ENCODE measurements around the gene SUSD5. TPM values are rescaled to one million over a fixed set of nuclear protein-coding genes. Genes with fewer than 3 reads are reported as not detected.

The SUSD5 gene
- total RNA-seq, 1 experiment from 2014 or later = 16.3 TPM

DNA sequence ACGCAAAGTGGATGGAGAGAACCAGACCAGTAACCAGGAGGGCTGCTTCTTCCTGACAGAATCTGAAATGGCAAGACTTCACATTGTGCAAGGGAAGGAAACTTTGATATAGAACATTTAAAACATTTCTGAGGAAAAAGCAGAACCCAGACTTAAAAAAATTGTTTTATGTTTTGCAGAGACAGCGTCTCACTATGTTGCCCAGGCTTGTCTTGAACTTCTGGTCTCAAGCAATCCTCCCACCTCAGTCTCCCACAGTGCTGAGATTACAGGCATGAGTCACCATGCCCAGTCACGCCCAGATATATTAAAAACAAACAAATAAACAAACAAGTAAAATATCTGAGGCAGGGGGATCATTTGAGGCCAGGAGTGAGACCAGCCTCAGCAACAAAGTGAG lies 58.6 kb downstream of the SUSD5 start:
- TF ChIP-seq SIN3A (IDR thresholded peaks at IDR 0.05; ENCODE audit: borderline replicate concordance, insufficient read depth, low read depth, low read length) (no peak), REST (IDR thresholded peaks at IDR 0.05; ENCODE audit: insufficient read depth in 1 of 2, low read depth in 2 of 2, low read length in 1 of 2) (no peak), CTCF (IDR thresholded peaks at IDR 0.05) (no peak), TCF7L2 (IDR thresholded peaks at IDR 0.05; ENCODE audit: low read depth, low read length) (no peak), POLR2AphosphoS5 (IDR thresholded peaks at IDR 0.05; ENCODE audit: low read depth, low read length) (no peak)
- Histone ChIP-seq H3K27me3 (ENCODE audit: control insufficient read depth, insufficient read depth, low read length) (no peaks in the 10 kb centered on the region), H3K27ac (ENCODE audit: low read length) (no peak overlapping the region), H3K4me1 (ENCODE audit: control insufficient read depth, insufficient read depth, low read length) (no peaks in the 10 kb centered on the region), H3K36me3 (ENCODE audit: control insufficient read depth, insufficient read depth, low read length) (no peaks in the 10 kb centered on the region), H3K9me3 (ENCODE audit: control insufficient read depth, insufficient read depth, low read depth, low read length) (no peaks in the 10 kb centered on the region), H3K4me3 (ENCODE audit: low read depth in 2 of 2, low read length in 2 of 2) (no peak overlapping the region)
- POLR2A ChIA-PET = no interaction called here
- no peak for DNase-seq (ENCODE audit: low read depth, low spot score)
- CTCF ChIA-PET = no interaction called here
- intact Hi-C loops (cut with micrococcal nuclease; ENCODE audit: unreplicated experiment) = no loop called here
- no TSS peak for BruUV-seq (replicated peaks)
- ATAC-seq = no peak
- in situ Hi-C loops (cut with HindIII; ENCODE audit: low pct_unique_long_range_greater_than_20kb, low sequenced_read_pairs) = no loop called here

GRCh38 chr3:33159234-33159633 lies 59.4 kb downstream of the SUSD5 start:
- CTCF ChIA-PET = no interaction called here

More at GRCh38 chr3:33159234-33159633, 59.4 kb downstream of the SUSD5 start:
- no peak overlapping the region for H3K4me3 ChIP-seq (ENCODE audit: low read depth in 2 of 2, low read length in 2 of 2)
- no peak overlapping the region for H3K27ac ChIP-seq (ENCODE audit: low read length)
- POLR2A ChIA-PET = interaction anchor here (0.6 kb wide), 1 partner anchor 211 kb away, joined by 7 read pairs; no protein-coding TSS in a partner anchor
- H3K9me3 ChIP-seq (ENCODE audit: control insufficient read depth, insufficient read depth, low read depth, low read length) = no peaks in the 10 kb centered on the region
- intact Hi-C loops (cut with micrococcal nuclease; ENCODE audit: unreplicated experiment) (no loop called here), in situ Hi-C loops (cut with HindIII; ENCODE audit: low pct_unique_long_range_greater_than_20kb, low sequenced_read_pairs) (no loop called here)
- TF ChIP-seq CTCF (IDR thresholded peaks at IDR 0.05) (no peak), REST (IDR thresholded peaks at IDR 0.05; ENCODE audit: insufficient read depth in 1 of 2, low read depth in 2 of 2, low read length in 1 of 2) (no peak), TCF7L2 (IDR thresholded peaks at IDR 0.05; ENCODE audit: low read depth, low read length) (no peak), SIN3A (IDR thresholded peaks at IDR 0.05; ENCODE audit: borderline replicate concordance, insufficient read depth, low read depth, low read length) (no peak), POLR2AphosphoS5 (IDR thresholded peaks at IDR 0.05; ENCODE audit: low read depth, low read length) (no peak)
- no TSS peak for BruUV-seq (replicated peaks)
- no peaks in the 10 kb centered on the region for H3K36me3 ChIP-seq (ENCODE audit: control insufficient read depth, insufficient read depth, low read length)
- DNase-seq (ENCODE audit: low read depth, low spot score) = no peak
- no peak for ATAC-seq
- H3K4me1 ChIP-seq (ENCODE audit: control insufficient read depth, insufficient read depth, low read length) = no peaks in the 10 kb centered on the region
- no peaks in the 10 kb centered on the region for H3K27me3 ChIP-seq (ENCODE audit: control insufficient read depth, insufficient read depth, low read length)
